Upper lobe of left lung (tissue), 6 donors: ENCODE measurements around the gene WNK3. TPM values are rescaled to one million over a fixed set of nuclear protein-coding genes. Genes with fewer than 3 reads are reported as not detected.
"Not testable (repeated sequence)": the region's sequence is repeated elsewhere in the genome, so short reads cannot be mapped to it uniquely, and the experiment has no call there.

Source experiments
- ATAC-seq, 2 donors: fragments of 200-7000 bp; cut with Tn5 transposase; one replicate each; pipeline ENCODE4 v1.9.1; 2022; ENCODE audit warnings: mild to moderate bottlenecking in 2 of 2, moderate library complexity in 2 of 2; ENCODE audit not compliant: low FRiP score in 2 of 2
- DNase-seq, 2 donors: peaks; one replicate each; pipeline ENCODE4 v3.0.0-alpha.2; 2019 to 2020
- H3K27ac ChIP-seq, 4 donors: fragments of 200-600 bp; sonication (generic); one replicate each; pipeline ENCODE4 v1.5.1; 2016 to 2019
- H3K27me3 ChIP-seq, 4 donors: fragments of 200-600 bp; sonication (generic); one replicate each; pipeline ENCODE4 v1.5.1; 2017 to 2019
- H3K36me3 ChIP-seq, 4 donors: fragments of 200-600 bp; sonication (generic); one replicate each; pipeline ENCODE4 v1.5.1; 2016 to 2019
- H3K4me1 ChIP-seq, 4 donors: fragments of 200-600 bp; sonication (generic); one replicate each; pipeline ENCODE4 v1.5.1; 2018 to 2019
- H3K4me3 ChIP-seq, 4 donors: fragments of 200-600 bp; sonication (generic); one replicate each; pipeline ENCODE4 v1.5.1; 2017 to 2019; ENCODE audit warnings: mild to moderate bottlenecking in 2 of 4, moderate library complexity in 1 of 4
- H3K9me3 ChIP-seq, 4 donors: fragments of 200-600 bp; sonication (generic); one replicate each; pipeline ENCODE4 v1.5.1; 2018 to 2019
- CTCF ChIP-seq, 6 experiments: fragments of 450-650 bp in 4 of 6; fragments of 200-600 bp in 2 of 6; sonication (generic) in 2 of 6; IDR thresholded peaks; one replicate each; pipeline ENCODE4 v1.5.1; 2016 to 2019; ENCODE audit warnings: antibody characterized with exemption in 6 of 6
- EP300 ChIP-seq, 4 donors: sonication (generic); formaldehyde crosslinking; IDR thresholded peaks; one replicate each; pipeline ENCODE4 v1.5.1; 2017; ENCODE audit warnings: antibody characterized with exemption in 4 of 4, control low read depth in 2 of 4
- POLR2A ChIP-seq, 4 donors: fragments of 450-650 bp; IDR thresholded peaks; one replicate each; pipeline ENCODE4 v1.5.1; 2016 to 2017; ENCODE audit warnings: antibody characterized with exemption in 4 of 4, mild to moderate bottlenecking in 2 of 4
- POLR2AphosphoS5 ChIP-seq, 2 donors: sonication (generic); formaldehyde crosslinking; IDR thresholded peaks; one replicate each; pipeline ENCODE4 v1.5.1; 2017; ENCODE audit warnings: antibody characterized with exemption in 2 of 2
- WGBS, 2 donors: methylation state at CpG; one replicate each; pipeline ENCODE4 v1.1.5; 2017 to 2018; 5-methylcytosine and 5-hydroxymethylcytosine counted together
- total RNA-seq, 6 donors: library from RNA; depleted of rRNA in 4 of 6; stranded (reverse); fragments of >200 nt in 4 of 6; gene quantifications; one replicate each; pipeline versions ENCODE4 v1.1.0 to v1.2.1, GENCODE V29; 2016 to 2021
- donor health status: DM: no; HTN: no; CAD: no; lungs with moderate emphysema.
- donor health status: DM: no; HTN: yes; CAD: no; lungs with severe emphysema.

The WNK3 gene
- total RNA-seq, 6 donors from 2014 or later, result 0.84 to 1.4 (median 0.90) TPM

GRCh38 chrX:54359408-54359807, 1.6 kb upstream of the WNK3 start:
- H3K27ac ChIP-seq, result no peak overlapping the region
- ATAC-seq, result no peak
- H3K4me3 ChIP-seq, result peak overlapping the region in 2 of 4 donors; percentile 42 to 51

GRCh38 chrX:54358424-54359211, 772 bp upstream of the WNK3 start:
- Histone ChIP-seq H3K27me3 (no peaks in the 10 kb centered on the region), H3K4me3 (peak overlapping the region in 3 of 4 donors; percentile 42 to 55 (median 51)), H3K4me1 (peaks cover 0 to 6% (median 4%) of the 10 kb centered on the region in 4 donors), H3K27ac (peak overlapping the region in 2 of 4 donors; percentile 40 to 64), H3K9me3 (no peaks in the 10 kb centered on the region), H3K36me3 (no peaks in the 10 kb centered on the region)
- DNase-seq (peak; percentile 24 to 87), ATAC-seq (peak; percentile 27 to 49)
- no peak for TF ChIP-seq POLR2A (IDR thresholded peaks at IDR 0.05)
- TF ChIP-seq CTCF (IDR thresholded peaks at IDR 0.05), result no peak
- no peak for TF ChIP-seq POLR2AphosphoS5 (IDR thresholded peaks at IDR 0.05)
- TF ChIP-seq EP300 (IDR thresholded peaks at IDR 0.05), result no peak
- 43% methylated on average over 53 of the region's 54 CpGs; no CpG with 5 or more reads in 1 of the 2 donors for WGBS, 2 donors

More at GRCh38 chrX:54359408-54359807, 1.6 kb upstream of the WNK3 start:
- Histone ChIP-seq H3K27me3 (no peaks in the 10 kb centered on the region), H3K9me3 (no peaks in the 10 kb centered on the region), H3K36me3 (no peaks in the 10 kb centered on the region), H3K4me1 (peaks cover 0 to 6% (median 4%) of the 10 kb centered on the region in 4 donors)
- no peak for DNase-seq
- TF ChIP-seq POLR2AphosphoS5 (IDR thresholded peaks at IDR 0.05), result no peak
- no peak for TF ChIP-seq POLR2A (IDR thresholded peaks at IDR 0.05)
- TF ChIP-seq CTCF (IDR thresholded peaks at IDR 0.05), result no peak
- WGBS, 2 donors, result 69 to 75% methylated on average over 3 to 4 of the region's 4 CpGs

- Histone ChIP-seq H3K27ac (no peak overlapping the region), H3K9me3 (peaks cover 0 to 12% (median 0%) of the 10 kb centered on the region in 4 donors), H3K4me3 (no peak overlapping the region), H3K27me3 (no peaks in the 10 kb centered on the region), H3K4me1 (peaks cover 0 to 6% (median under 1%) of the 10 kb centered on the region in 4 donors), H3K36me3 (no peaks in the 10 kb centered on the region)
- WGBS, 2 donors, result 90 to 96% methylated on average over 2 of the region's 2 CpGs
- DNase-seq, result no peak
- no peak for ATAC-seq
- TF ChIP-seq POLR2A (IDR thresholded peaks at IDR 0.05) (no peak), EP300 (IDR thresholded peaks at IDR 0.05) (no peak), POLR2AphosphoS5 (IDR thresholded peaks at IDR 0.05) (no peak)
These were observed 5.2 kb downstream of the WNK3 start for GRCh38 chrX:54352677-54353076.

- not testable (repeated sequence) for H3K4me1 ChIP-seq, H3K36me3 ChIP-seq, H3K27ac ChIP-seq, ATAC-seq, DNase-seq, H3K9me3 ChIP-seq, H3K27me3 ChIP-seq, H3K4me3 ChIP-seq
- WGBS, 2 donors, result 96 to 100% methylated on average over 10 of the region's 10 CpGs
These were observed 20.5 kb downstream of the WNK3 start for GRCh38 chrX:54337383-54337782.

- DNase-seq (no peak), ATAC-seq (no peak)
- WGBS, 2 donors, result 57 to 63% methylated on average over 8 of the region's 8 CpGs
- no peak for TF ChIP-seq CTCF (IDR thresholded peaks at IDR 0.05)
- TF ChIP-seq POLR2AphosphoS5 (IDR thresholded peaks at IDR 0.05), result no peak
- Histone ChIP-seq H3K36me3 (no peaks in the 10 kb centered on the region), H3K4me3 (no peak overlapping the region), H3K9me3 (no peaks in the 10 kb centered on the region), H3K4me1 (no peaks in the 10 kb centered on the region), H3K27ac (no peak overlapping the region), H3K27me3 (no peaks in the 10 kb centered on the region)
These were observed 32.8 kb downstream of the WNK3 start for GRCh38 chrX:54325077-54325476.

- DNase-seq, result no peak
- ATAC-seq, result no peak
These were observed 37.8 kb downstream of the WNK3 start for GRCh38 chrX:54320067-54320466.

More at GRCh38 chrX:54320067-54320466, 37.8 kb downstream of the WNK3 start:
- TF ChIP-seq CTCF (IDR thresholded peaks at IDR 0.05), result no peak
- no peak for TF ChIP-seq EP300 (IDR thresholded peaks at IDR 0.05)
- TF ChIP-seq POLR2AphosphoS5 (IDR thresholded peaks at IDR 0.05), result no peak
- TF ChIP-seq POLR2A (IDR thresholded peaks at IDR 0.05), result no peak
- H3K4me1 ChIP-seq, result no peaks in the 10 kb centered on the region
- no peak overlapping the region for H3K4me3 ChIP-seq
- WGBS, 2 donors, result 79 to 90% methylated on average over 1 of the region's 1 CpG
- no peaks in the 10 kb centered on the region for H3K36me3 ChIP-seq
- H3K9me3 ChIP-seq, result no peaks in the 10 kb centered on the region
- H3K27me3 ChIP-seq, result no peaks in the 10 kb centered on the region
- H3K27ac ChIP-seq, result no peak overlapping the region
